Fibroblast of pulmonary artery (primary cell): ENCODE results near the gene PAEP.

Experiments used
- DNase-seq: peaks from one replicate; pipeline ENCODE4 v3.0.0-alpha.2; 2010; ENCODE audit warnings: low read depth
- H3K4me3 ChIP-seq: replicated peaks from 2 replicates; pipeline ENCODE4 v1.5.1; 2011; ENCODE audit warnings: low read depth, mild to moderate bottlenecking, control low read depth, low read length, moderate library complexity
- TF ChIP-seq, protein P1 (sequence below): IDR thresholded peaks from 2 replicates; pipeline ENCODE4 v1.5.1; 2011; ENCODE audit warnings: mild to moderate bottlenecking, control low read depth, low read length, inconsistent platforms; ENCODE audit errors: missing control alignments

The PAEP gene

DNA sequence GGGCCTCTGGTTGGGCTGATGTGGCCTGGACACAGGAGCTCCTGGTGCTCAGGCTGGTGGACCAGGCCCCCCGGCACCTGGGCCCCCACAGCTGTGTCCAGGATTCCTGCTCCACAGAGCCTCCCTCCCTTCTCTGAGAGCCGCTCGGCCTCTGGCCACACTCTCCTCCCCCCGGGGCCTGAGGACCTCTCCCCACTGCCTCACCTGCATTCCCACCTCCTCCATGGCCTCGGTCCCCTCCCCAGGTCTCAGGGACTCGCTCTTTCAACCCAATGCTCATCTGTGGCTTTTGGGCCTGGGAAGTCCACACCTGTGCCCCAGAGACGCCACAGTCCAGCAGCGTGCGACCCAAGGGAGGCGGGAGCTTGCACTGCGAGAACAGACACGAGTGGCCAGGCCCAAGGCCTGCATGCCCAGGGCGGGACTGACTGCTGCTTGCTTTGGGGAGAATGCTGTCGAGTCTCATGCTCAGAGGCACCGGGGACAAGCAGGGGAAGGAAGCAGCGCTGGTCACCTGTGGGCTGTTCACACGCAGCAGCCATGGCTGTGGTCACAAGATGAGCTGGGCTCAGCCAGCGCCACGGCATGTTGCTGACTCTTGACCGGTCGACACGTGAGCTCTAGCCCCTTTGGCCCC lies 14.6 kb downstream of the PAEP start:
- no peak for DNase-seq
- TF ChIP-seq, protein P1, sequence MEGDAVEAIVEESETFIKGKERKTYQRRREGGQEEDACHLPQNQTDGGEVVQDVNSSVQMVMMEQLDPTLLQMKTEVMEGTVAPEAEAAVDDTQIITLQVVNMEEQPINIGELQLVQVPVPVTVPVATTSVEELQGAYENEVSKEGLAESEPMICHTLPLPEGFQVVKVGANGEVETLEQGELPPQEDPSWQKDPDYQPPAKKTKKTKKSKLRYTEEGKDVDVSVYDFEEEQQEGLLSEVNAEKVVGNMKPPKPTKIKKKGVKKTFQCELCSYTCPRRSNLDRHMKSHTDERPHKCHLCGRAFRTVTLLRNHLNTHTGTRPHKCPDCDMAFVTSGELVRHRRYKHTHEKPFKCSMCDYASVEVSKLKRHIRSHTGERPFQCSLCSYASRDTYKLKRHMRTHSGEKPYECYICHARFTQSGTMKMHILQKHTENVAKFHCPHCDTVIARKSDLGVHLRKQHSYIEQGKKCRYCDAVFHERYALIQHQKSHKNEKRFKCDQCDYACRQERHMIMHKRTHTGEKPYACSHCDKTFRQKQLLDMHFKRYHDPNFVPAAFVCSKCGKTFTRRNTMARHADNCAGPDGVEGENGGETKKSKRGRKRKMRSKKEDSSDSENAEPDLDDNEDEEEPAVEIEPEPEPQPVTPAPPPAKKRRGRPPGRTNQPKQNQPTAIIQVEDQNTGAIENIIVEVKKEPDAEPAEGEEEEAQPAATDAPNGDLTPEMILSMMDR = no peak
- no peak overlapping the region for H3K4me3 ChIP-seq

DNA sequence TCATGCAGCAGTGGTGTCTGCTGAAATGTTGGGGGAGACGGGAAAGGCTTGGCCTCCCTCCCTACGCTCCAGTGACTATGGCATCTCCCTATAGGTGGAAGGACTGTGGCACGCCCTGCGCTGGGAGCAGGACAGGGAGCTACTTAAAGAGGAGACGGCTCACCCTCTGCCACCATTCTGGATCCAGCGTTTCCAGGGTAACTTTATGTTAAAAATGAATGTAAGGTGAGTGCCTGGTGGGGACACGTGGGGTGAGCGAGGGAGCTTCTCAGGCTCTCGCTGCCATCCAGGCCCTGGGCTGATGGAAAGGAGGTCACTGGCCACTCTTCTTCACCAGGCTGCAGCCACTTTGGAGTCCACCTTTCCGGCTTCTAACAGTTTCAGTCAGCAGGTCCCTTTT lies 15.7 kb downstream of the PAEP start:
- no peak overlapping the region for H3K4me3 ChIP-seq
- DNase-seq = no peak
- TF ChIP-seq, protein P1 = no peak

DNA sequence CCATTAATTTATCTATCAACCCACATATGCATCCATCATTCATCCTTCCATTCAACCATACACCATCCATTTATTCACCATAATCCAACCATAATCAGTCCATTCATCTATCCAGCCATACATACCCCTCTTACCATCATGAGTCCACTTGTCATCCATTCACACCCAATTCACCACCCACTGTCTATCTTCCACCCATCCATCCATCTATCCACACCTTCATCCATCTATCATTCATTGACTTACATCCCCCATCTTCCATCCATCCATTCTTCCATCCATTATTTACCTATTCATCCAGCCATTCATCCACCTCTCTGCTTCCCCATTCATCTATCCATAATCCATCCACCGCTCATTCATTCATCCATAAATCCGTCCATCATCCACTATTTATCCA lies 17.8 kb downstream of the PAEP start:
- no peak for DNase-seq
- TF ChIP-seq, protein P1 = no peak
- no peak overlapping the region for H3K4me3 ChIP-seq

DNA sequence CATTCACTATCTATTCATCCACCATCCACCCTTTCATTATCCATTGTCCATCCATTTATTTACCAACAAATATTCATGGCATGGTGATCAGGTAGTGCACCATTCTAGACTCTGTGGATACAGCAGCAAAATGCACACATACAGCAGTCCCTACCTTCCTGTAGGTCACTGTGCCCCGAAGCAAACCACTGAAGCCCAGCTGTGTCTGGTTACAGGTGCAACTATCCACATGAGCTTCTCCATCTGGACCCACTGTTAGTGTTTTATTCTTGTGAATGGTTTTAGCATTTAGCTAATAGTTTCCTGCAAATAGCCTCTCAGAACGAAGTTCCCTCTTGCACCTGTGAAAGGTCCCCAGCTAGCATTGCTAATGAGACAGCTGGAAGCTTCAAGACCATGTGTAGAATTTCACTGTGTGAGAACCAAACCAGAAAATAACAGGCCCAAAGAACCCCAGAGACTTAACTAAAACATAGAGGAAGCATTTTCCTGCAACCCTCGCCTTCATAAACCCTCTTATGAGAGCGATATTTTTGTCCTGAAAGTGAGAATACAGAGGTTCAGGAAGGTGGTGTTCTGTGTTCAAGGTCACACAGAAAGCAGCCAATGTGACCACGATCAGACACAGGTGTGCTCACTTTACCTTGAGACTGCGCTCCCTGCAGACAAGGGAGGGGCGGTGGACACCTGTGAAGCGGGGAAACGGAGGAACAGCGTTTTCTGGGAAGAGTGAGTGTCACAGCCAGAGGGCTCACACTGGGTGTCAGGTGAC lies 18.5 kb downstream of the PAEP start:
- TF ChIP-seq, protein P1 = no peak
- H3K4me3 ChIP-seq = no peak overlapping the region
- DNase-seq = no peak

DNA sequence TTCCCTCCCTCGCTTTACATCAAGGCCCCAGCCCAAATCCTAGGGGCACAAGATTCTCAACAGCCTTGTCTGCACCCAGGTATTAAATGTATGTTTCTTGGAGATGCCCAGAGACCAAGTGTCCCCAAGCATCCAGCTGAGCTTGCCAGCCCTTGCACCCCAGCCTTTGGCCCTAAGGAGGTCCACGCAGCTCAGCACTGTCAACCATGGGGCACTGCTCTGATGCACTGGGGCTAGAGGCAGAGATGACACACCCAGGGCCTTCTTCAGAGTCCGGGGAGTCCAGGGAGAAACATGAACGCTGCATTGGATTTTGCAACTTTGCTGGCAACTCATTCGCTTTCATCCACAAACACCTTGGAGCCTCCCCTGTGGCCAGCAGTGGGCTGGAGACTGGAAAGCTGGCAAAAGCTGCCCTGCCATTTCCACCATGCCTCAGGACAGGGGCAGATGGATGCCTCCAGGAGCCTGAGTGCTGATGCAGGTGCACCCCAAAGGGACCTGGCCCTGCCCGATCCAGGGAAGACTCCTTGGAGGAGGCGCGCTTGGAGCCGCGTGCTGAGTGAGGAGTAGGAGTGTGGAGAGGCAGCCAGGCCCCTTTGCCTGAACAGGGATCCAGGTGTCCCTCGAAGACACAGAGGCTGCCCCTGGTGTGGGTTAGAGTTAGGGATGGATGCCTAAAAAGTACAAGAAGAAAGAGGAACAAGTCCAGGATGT lies 19.3 kb downstream of the PAEP start:
- no peak overlapping the region for H3K4me3 ChIP-seq
- DNase-seq = no peak
- TF ChIP-seq, protein P1 = no peak

DNA sequence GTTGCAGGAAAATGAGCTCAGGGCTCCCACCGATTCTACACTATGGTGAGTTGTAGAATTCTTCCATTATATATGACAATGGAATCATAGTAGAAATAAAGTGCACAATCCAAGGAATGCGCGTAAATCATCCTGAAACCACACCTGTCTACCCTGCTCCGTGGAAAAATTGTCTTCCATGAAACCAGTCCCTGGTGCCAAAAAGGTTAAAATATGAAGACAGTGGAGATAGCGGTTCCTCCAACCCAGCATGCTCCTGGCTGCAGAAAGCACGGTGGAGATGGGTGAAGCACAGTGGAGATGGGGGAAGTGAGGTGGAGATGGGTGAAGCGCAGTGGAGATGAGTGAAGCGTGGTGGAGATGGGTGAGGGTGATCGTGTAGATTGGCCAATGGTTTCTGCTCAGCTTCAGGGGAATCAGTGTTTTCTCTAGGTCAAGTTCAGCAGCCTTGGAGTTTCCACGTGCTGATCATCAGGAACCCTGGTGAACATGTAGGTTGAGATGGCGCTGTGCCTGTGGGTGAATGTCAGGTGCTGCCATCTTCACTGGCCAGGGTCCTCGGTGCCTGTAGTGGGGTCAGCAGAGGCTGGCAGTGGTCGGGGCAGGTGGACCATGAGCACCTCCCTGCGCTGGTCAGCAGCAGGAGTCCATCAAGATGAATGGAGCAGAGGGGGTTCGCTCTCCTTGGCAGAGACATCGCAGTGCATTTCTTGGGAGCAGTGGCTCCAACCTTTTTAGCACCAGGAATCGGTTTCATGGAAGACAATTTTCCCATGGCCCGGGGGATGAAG lies 20.3 kb downstream of the PAEP start:
- no peak for DNase-seq
- no peak overlapping the region for H3K4me3 ChIP-seq
- TF ChIP-seq, protein P1 = no peak
